Parietal lobe (tissue), 2 donors: Measurements from ENCODE around the gene ANXA11. TPM values are rescaled to one million over a fixed set of nuclear protein-coding genes. Genes with fewer than 3 reads are reported as not detected.

Experiments used
- small RNA-seq: library from RNA; depleted of rRNA; stranded (forward); fragments of <200 nt; gene quantifications from one replicate; pipeline ENCODE3, GENCODE V24; 2014; ENCODE audit warnings: low replicate concordance
- total RNA-seq: library from RNA; depleted of rRNA; stranded (reverse); fragments of >200 nt; gene quantifications from one replicate; pipeline ENCODE4 v1.2.3, GENCODE V29; 2014

The ANXA11 gene
- total RNA-seq: 2.5 TPM

DNA sequence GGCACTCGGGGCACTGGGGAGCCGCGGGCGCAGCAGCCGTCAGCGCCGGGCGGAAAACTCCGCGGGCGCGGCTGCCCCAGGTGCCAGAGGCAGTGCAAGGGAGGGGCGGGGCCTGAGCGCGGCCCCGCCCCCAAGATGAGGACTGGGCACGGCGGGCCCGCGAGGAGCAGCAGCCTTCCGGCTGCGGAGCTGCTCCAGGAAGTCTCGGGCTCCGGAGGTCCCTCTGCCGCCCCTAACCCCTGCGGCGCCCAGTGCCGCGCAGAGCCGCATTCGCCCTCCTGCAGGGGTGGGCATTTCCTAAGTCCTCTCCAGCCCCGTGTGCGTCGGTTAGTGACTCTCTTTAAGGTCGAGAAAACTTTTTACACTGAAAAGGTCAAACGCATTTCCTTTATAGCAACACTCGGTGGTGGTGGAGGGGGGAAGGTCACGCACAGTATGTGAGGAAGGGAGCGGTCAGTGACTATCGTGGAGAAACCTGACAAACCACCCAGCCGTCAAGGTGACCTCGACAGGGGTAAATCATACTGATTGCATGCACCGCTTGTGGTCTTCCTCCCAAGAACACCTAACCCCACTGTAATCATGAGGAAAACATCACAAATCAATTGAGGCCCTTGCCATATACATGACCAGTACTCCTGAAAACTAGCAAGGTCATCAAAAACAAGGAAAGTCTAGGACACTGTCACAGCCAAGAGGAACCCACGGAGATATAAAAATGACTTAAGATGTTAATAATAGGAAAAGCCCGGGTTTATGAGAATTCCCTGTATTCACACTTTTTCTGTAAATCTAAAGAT lies at the start of gene ANXA11:
ANXA11 (minus strand) TSS at position 61 of the 800 bp plus-strand sequence. CDS start 32,676 bp downstream, outside the sequence.

GRCh38 chr10:80132299-80133139 lies 72.8 kb downstream of the ANXA11 start, which contains the start of gene PLAC9:
Gene PLAC9, plus strand, starts transcription at chr10:80132730. Its CDS starts 33 bp downstream, at chr10:80132763.

Small RNA genes lying within 50 kb of the gene (small RNA-seq; reads per million reads assigned to genes)
- gene RPS12P2: not detected

Other genes with a start within 250 kb of the ANXA11 start
- 10.6 TPM for gene TMEM254, start 126.9 kb downstream of the ANXA11 start, total RNA-seq
- gene PLAC9, start 72.8 kb downstream of the ANXA11 start, total RNA-seq: 1.3 TPM
- not detected for gene MAT1A, start 84.1 kb upstream of the ANXA11 start, total RNA-seq
- gene DYDC1, start 151.2 kb upstream of the ANXA11 start, total RNA-seq: not detected
- gene DYDC2, start 151.2 kb upstream of the ANXA11 start, total RNA-seq: 2.8 TPM
- gene PRXL2A, start 203.0 kb upstream of the ANXA11 start, total RNA-seq: 64.2 TPM
- 39.4 TPM for gene TSPAN14, start 248.8 kb upstream of the ANXA11 start, total RNA-seq